ENCODE results near the gene TNIP1.

The TNIP1 gene, protein sequence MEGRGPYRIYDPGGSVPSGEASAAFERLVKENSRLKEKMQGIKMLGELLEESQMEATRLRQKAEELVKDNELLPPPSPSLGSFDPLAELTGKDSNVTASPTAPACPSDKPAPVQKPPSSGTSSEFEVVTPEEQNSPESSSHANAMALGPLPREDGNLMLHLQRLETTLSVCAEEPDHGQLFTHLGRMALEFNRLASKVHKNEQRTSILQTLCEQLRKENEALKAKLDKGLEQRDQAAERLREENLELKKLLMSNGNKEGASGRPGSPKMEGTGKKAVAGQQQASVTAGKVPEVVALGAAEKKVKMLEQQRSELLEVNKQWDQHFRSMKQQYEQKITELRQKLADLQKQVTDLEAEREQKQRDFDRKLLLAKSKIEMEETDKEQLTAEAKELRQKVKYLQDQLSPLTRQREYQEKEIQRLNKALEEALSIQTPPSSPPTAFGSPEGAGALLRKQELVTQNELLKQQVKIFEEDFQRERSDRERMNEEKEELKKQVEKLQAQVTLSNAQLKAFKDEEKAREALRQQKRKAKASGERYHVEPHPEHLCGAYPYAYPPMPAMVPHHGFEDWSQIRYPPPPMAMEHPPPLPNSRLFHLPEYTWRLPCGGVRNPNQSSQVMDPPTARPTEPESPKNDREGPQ

DNA sequence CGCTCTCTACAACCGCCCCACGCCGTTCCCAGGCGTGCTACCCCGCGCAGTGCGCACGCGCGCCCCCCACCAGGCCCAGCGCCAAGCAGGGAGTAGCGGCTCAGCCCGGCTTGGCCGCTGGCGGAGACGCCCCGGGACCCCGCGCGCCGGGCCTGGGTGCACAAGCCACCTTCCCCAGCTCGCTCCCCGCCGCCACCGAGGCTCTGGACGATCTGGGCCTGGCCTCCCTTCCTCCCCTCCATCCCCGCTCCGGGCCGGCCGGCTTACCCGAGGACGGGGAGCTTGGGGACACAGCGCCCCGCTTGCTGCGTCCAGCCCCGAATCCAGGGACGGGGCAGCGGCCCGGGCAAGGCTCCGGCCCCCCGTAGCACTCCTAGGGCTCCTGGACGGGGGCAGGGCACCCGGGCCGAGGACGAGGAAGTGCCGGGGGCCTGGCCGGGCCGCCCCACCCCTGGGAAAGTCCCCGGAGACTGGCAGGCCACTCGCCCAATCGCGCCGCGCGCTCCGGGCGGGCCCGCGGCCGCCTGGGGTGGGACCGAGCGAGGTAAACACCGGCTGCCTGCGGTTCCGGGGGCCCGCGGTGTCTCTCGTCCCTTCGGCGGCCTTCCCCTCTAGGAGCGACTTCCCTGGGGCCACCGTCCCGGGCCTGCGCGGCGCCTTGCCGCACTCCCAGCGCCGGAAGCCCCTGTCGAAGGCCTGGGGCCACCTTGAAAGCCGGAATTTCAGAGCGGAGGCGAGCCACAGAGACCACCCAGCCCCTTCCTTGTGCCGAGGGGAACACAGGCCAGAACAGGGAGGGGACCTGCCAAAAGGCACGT is at the start of gene TNIP1:
Gene TNIP1 (minus strand): TSS at position 422 of the 818 bp plus-strand sequence. CDS start 15,939 bp downstream, outside the sequence.
- DNase-seq (ENCODE audit: low read depth in 2 of 2): peak; percentile 84

- no peak for DNase-seq (ENCODE audit: low read depth in 2 of 2)
Measured at GRCh38 chr5:151130235-151130921, 49.5 kb upstream of the TNIP1 start.

DNA sequence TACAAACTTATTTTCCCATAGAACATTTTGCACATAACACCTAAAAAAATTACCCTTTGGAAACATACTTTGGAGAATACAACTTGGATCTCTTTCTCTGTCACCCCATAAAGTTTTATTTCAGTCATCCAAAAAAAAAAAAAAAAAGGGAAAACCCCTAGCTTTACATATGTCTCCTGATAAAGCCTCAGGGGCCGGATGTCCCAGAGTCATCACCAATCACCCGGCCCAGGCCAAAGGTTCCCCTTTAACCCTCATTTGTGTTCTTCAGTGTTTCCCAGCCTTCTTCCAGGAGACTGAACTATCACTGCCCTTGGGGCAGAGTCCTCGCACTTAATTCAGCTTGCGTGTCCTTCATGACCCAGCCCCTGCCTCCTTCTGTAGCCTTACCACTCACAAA is 48.0 kb upstream of the TNIP1 start:
- no peak for DNase-seq (ENCODE audit: low read depth in 2 of 2)

GRCh38 chr5:151127926-151128325 is 47.1 kb upstream of the TNIP1 start:
- DNase-seq (ENCODE audit: low read depth in 2 of 2): no peak

DNA sequence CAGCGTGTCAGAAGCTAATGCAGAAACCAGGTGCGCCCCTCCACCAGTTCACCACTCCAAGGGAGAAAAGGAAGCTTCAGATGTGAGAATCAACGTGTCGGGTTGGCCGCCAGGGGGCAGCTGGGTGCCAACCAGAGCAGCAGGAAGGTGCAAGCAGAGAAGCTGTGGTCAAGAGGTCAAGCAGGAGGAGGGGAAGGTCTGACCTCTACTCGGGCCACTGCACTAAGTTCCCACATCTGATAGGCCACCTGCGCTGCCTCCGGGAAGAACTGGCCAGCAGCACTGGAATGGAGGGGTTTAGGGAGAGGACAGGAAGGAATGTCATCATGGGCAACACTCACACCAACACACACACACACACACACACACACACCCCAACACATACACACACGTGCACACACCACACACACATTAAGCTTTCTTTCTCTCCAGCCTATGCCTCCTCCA is 45.4 kb upstream of the TNIP1 start:
- no peak for DNase-seq (ENCODE audit: low read depth in 2 of 2)

DNA sequence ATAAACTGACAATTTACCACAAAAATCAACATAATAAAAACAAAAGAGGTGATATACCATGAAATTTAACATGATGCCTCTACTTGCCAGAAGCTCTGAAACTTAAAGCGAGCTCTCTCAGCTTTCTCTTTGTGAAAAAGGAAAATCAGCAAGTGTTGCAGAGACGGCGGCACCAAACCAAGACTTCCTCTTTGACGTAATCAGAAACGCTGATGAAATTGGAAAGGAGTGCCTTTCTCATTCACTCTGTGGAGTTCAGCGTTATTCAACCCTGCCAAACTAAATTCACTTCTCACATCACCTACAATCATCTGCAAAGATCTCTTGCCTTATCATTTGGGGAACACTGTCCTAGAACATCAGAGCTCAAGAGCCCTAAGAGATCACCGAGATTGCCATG is 44.6 kb upstream of the TNIP1 start:
- no peak for DNase-seq (ENCODE audit: low read depth in 2 of 2)

GRCh38 chr5:151123897-151124751 is 43.3 kb upstream of the TNIP1 start:
- no peak for DNase-seq (ENCODE audit: low read depth in 2 of 2)

DNA sequence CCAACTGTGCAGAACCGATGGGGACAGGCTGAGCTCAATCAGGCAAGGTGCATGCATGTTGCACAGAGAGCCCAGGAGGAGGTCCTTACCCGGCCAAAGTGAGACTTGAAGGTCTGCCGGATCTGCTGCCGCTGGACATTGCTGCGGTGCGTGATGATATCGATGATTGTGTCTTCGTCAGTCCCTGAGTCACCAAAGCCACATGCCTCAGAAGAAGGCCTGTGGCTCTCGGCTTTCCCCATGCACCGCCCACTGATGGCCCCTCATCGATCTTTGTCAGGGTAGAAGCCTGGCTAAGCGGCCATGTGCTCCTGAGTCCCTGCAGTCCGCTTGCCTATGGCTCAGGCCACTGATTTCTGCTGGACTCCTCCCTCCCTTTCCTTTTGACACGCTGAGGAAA is 42.0 kb upstream of the TNIP1 start:
- no peak for DNase-seq (ENCODE audit: low read depth in 2 of 2)

- DNase-seq (ENCODE audit: low read depth in 2 of 2): no peak
Measured at GRCh38 chr5:151121665-151122064, 40.8 kb upstream of the TNIP1 start.

- no peak for DNase-seq (ENCODE audit: low read depth in 2 of 2)
Measured at GRCh38 chr5:151121095-151121494, 40.3 kb upstream of the TNIP1 start.

DNA sequence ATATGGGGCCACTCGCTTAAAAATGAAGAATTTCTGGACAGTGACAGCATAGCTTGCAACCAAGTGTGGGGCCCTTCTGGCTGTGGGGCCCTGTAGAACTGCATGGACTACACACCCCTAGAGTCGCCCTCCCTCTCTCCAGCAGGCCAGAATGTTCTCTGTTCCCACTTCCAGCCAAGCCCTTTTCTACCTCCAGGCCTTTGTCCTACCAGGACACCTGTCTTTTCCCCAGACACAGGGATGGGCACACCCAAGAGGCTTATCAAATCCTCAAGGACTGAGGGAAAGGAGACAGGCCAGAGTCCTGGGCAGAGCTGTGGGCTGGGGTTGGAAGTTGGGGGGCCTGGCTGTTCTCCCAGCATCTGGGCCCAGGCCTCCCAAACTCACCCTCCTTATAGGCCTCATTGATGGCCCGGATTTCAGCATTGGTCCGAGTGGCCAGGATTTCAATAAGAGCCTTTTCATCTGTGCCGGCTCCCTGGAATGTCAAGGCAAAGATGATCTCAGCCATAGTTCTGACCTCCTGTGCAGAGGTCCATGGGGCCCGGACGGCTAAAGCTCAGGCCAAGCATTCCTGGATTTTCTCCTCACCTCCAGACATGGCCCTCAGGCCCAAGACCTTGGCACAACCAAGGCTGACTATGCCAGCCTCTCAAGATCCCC is 38.2 kb upstream of the TNIP1 start:
- no peak for DNase-seq (ENCODE audit: low read depth in 2 of 2)

DNA sequence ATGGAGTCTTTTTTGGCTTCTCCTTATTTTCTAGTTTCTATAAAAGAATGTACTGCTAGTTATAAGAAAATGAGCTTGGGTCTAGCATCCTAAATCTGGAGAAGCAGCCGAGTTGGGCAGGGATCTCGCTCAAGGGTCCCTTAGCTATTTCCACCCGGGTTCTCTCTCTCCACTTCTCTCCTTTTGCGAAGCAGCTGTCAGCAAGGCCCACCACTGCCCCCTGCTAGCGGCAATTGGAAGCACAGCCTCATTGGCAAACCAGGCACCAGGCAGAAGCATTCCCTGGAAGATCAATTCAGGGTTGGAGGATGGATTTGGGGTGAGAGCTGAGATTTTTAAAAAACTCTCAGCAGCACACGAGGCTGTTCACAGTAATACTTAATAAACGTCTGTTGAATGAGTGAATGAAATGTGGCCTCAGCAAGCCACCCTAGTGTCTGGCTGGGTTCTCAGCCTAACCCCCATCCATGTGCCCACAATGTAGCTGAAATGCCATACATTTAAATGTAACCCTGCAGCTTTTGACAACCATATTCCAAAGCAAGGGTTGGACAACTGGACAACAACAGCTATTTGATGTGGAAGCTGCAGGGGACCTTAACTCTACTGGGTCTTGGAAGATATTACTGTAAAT is 34.6 kb upstream of the TNIP1 start:
- no peak for DNase-seq (ENCODE audit: low read depth in 2 of 2)

- DNase-seq (ENCODE audit: low read depth in 2 of 2): no peak
Measured at GRCh38 chr5:151113651-151114050, 32.8 kb upstream of the TNIP1 start.

GRCh38 chr5:151110992-151111391 is 30.2 kb upstream of the TNIP1 start:
- no peak for DNase-seq (ENCODE audit: low read depth in 2 of 2)

- no peak for DNase-seq (ENCODE audit: low read depth in 2 of 2)
Measured at GRCh38 chr5:151110122-151110681, 29.4 kb upstream of the TNIP1 start.

- DNase-seq (ENCODE audit: low read depth in 2 of 2): no peak
Measured at GRCh38 chr5:151108566-151108965, 27.7 kb upstream of the TNIP1 start.

DNA sequence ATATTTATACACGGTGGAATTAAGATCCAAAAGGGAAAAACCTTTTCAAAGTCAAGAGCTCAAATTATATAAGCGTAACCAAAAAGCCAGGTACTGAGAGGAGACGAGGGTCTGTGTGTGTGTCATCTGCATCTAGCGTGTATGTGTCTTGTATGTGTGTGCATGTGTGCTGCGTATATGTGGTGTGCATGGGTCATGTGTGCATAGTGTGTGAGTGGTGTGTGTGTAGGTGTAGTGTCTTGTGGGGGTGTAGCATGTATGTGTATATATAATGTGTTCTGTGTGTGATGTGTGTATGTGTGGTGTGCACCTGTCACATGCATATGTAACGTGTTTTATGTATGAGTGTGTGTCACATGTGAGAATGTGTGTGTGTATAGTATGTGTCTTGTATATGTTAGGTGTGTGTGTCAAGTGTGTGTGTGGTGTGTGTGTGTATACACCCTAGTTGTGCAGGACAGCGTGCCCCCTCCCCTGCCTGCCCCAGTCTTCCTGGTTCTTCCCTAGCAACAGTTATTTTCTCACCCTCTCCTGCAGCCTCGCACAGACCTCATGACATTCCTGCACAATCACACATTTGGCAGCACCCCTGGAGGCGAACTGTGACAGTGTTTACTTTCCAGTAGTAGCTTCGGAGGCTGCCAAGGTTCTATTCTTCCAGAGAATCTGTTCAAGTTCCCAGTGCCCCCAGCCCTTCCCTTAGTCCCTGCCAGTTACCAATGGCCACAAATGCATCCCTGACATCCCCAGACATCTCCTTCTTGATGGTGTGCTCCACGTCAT is 27.1 kb upstream of the TNIP1 start:
- DNase-seq (ENCODE audit: low read depth in 2 of 2): no peak

GRCh38 chr5:151107084-151107483 is 26.2 kb upstream of the TNIP1 start:
- DNase-seq (ENCODE audit: low read depth in 2 of 2): no peak

DNA sequence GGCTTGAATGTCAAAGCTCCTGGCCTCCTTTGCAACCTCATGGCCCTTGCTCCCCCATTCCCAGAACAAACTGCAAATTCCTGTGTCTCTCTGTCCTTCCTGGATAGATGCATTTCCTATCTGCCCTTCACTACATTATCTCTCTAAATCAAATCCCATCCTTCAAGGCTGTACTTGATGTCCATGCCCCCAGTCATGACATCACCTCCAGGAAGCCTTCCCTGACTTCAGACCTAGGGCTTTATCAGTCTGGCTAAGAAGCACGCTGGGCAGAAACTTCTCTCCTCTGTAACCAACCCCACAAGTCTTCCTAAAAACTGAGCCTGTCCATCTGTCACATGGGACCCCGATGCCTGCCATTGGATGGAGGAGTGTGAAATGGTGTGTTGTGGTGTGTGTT is 25.7 kb upstream of the TNIP1 start:
- DNase-seq (ENCODE audit: low read depth in 2 of 2): no peak
